Endothelial cell of hepatic sinusoid (primary cell): Measurements from ENCODE around the gene EEIG2.
"Not testable (repeated sequence)": the region's sequence is repeated elsewhere in the genome, so short reads cannot be mapped to it uniquely, and the experiment has no call there.

ENCODE experiments used
- in situ Hi-C: cut with HindIII; loops from 2 replicates; pipeline ENCODE4 v1.10.0; 2017; ENCODE audit warnings: low sequenced_read_pairs

Gene EEIG2

GRCh38 chr1:108541861-108542260 is 18.0 kb upstream of the EEIG2 start:
- in situ Hi-C loops = no loop called here

- in situ Hi-C loops = not testable (repeated sequence)
Observed at GRCh38 chr1:108547493-108547892, 12.4 kb upstream of the EEIG2 start.

GRCh38 chr1:108551137-108551862 is 8.6 kb upstream of the EEIG2 start:
- in situ Hi-C loops = no loop called here

DNA sequence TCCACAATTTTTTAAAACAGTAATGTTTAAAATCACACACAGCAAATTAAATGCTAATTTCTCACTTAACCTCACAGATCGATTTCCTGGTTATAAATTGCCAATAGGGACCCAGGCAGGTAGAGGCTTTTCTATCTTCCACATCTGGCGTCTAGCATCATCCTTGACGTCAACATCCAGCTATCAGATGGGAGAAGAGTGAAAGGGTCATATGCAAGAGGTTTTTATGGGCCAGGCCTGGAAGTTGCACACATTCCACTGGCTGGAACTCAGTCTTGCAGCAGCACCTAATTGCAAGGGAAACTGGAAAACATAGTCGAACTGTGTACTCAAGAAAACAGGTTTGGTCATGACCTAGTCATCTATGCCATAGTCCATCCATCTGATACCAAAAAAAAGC is 6.0 kb upstream of the EEIG2 start:
- in situ Hi-C loops = no loop called here

DNA sequence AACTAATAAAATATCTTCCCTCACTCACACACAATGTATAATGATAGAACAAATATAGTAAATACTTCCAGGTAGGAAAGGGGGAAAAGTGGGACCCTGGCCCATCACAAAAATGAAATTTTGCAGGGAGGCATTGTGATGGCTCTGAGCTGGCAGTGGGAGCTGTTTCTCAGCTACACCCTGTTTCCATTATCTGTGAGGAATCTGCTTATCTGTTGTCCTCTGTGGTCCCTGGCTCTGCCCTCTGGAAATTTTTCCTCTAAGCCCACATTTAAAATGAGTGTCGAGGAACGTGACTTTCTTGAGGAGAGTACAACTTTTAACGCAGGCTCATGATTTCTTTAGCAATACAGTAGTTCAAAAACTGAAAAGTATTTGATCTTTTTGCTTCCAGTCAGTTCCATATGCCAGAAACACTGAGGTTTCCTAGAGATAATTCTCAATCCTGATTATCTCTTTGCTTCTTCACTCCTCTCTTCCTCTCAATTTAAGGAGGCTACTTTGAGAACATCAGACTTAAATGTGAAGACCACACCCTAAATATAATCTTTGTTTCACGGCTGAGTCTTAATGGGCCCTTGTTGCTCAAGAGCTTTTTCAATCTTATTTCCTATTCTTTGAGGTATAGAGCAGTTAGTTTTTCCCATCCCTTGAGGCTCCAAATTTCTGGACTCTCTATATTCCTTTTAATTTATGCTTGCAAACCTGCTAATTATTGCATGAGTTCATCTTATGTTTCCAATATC is 5.0 kb upstream of the EEIG2 start:
- in situ Hi-C loops = loop anchor here (5.0 kb wide), 1 partner anchor 57 kb away; no protein-coding TSS in a partner anchor

DNA sequence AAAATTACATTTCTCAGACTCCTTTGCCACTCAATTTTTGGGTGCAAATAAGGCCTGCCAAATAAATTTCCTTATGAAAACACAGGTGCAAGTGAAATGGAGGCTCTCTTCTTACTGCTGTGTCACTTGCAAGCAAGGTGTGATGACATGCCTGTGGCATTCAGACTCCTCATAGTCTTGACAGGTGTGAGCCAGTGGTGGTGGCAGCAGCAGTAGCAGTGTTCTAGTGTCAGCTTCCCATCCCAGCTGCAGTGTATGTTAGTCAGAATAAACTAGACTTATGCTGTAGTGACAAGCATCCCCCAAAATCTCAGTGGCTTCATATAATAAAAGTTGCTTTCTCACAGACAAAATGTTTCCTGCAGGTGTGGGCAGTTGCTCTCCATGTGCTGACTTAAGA is 3.8 kb upstream of the EEIG2 start:
- in situ Hi-C loops = loop anchor here (5.0 kb wide), 1 partner anchor 56 kb away; no protein-coding TSS in a partner anchor

DNA sequence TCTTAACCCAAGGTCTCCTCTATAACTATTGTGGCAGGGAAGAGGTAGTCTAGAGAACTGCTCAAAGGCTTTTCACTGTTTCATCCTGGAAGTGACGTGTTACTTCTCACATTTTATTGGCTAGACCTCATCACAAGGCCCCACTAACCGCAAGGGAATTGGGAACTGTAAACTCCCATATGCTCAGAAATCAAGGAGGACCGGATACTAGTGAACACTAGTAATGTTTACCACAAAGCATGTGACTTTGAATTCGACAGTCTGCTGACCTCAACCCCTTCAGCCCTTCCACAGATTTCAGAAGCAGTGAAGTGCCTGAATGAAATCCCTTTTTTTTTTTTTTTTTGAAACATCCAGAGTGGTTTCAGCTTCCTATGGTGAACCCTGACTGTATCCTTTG is 3.4 kb upstream of the EEIG2 start:
- in situ Hi-C loops = loop anchor here (5.0 kb wide), 1 partner anchor 56 kb away; no protein-coding TSS in a partner anchor

GRCh38 chr1:108557296-108557695 is 2.6 kb upstream of the EEIG2 start:
- in situ Hi-C loops = loop anchor here (5.0 kb wide), 1 partner anchor 55 kb away; no protein-coding TSS in a partner anchor

DNA sequence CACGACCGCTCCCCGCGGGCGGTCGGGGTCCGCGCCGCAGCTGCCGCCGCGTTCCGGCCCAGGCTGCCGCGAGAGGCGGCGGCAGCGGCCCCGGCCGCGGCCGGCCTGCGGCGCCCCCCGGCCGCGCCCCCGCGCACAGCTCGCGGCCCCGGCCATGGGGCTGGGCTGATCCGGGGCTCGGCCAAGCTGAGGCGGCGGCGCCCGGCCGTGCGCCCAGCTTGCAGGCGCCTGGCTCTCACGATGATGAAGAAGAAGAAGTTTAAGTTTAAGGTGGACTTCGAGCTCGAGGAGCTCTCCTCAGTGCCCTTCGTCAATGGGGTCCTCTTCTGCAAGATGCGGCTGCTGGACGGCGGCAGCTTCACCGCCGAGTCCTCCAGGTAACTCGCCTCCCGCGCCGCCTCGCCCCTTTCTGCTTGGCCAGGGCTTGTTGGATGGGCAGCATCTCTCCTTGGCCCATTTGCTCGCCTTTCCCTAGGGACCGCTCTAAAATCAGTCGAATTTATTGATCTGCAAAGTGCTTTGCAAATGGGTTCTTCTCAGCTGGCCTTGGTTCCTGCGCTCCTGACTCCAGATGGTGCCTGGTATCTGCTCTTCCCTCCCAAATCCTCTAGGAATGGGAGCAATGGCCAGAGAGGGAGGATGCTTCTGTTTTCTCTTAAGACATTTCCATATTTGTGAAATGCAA is 431 bp downstream of the EEIG2 start:
- in situ Hi-C loops = no loop called here

DNA sequence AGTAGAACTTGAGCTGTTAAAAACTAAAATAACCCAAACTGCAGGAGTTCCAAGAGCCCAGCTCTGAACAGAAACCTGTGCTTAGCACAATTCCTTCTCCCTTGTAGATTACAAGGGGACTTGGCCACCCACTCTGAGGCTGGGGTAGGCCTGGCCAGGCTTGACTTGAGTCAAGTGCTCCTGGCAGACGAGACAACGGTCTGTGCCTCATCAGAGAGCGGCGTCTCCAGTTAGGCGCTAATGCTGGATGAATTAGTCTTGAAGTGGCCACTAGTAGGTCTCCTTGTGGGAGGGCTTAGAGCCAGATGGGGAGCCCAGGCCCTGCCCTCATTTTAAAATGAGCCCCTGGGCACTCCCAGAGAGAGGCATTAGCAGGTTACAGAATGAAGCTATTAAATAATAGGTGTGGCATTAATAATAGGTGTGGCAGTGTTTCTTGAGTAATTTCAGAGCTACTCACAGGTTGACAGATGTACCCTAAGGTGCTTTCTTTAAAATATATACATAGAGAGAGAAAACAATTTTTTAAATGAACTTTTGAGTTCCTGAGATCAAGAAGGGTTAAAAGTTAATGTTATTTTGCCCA is 1.1 kb downstream of the EEIG2 start:
- in situ Hi-C loops = no loop called here

DNA sequence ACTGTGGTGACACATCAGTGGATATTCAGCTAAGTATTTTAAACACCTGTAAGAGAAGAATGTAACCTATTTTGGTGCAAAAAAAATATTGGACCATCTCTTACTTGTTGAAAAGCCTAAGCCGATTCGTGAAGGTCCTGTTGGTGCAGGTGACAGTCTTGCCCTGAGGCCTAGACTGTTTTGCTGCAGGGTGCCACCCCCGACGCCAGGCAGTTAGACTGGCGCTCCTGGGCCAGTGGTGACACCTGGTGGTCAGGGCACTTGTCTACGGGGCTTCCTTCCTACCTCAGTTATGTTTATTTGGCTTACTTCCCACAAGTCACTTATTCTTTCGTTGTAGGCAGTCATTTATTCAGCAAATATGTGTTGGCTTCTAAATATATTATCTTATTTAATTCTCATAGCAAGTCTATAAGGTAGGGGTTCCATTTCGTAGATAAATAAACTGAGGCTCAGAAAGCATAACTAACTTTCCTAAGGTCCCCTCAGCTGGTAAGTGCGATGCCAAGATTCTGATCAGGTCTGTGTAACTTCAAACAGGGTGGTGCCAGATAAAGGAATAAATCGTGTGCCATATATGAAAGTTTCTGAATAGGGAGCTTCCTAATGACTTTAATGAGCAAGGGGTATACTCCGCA is 1.9 kb downstream of the EEIG2 start:
- in situ Hi-C loops = no loop called here

DNA sequence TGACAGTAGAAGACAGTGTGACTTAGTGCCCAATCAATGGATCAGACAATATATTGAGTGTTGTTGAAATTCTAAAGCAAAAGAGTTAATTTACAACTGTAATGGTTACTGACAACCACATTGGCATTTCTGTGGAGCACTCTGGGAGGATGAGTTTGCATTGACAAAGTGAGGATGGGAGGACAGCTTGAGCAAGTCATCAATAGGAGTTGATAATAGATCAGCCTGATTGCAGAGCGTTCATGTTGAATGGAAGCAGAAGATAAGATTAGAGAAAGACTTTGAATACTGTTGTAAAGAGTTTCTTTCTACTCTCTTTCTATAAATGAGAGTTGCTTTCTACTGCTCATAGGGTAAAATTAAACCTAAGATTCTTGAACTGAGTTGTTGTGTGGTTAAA is 3.9 kb downstream of the EEIG2 start:
- in situ Hi-C loops = no loop called here

- in situ Hi-C loops = no loop called here
Observed at GRCh38 chr1:108565081-108565480, 5.2 kb downstream of the EEIG2 start.

DNA sequence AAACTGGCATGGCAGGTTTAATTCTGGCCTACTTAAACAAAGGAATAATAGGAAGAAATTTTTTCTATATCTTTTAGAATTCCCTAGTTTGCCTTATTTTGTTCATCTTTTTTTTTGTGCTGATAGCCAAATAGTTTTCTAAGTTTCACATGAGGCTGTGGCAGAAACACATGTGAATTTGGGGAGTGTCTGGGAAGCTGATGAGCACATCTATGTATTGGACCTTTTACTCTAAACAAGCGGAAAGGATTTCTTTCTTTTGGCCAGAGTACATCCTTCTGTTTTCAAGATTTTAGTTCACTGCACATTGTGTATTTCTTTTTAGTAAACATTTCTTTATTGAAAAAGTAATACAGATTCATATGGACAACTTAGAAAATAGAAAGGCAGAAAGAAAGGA is 5.6 kb downstream of the EEIG2 start:
- in situ Hi-C loops = no loop called here

DNA sequence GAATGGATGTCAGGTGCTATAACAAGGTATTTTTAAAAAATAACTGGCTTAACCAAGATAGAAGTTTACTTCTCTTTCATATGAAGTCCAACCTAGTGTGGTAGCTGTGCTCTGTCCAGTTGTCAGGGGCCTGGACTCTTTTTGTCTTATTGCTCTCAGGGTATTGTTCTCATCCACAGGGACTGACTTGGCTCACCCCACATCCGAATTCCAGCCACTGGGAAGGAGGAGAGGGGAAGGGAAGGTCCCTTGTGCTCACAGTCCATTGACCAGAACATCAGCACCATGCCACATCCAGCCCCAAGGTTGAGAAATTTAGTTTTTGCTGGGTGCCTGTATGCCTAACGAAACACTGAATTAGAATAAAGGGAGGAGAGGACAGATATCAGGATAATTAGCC is 8.7 kb downstream of the EEIG2 start:
- in situ Hi-C loops = no loop called here

DNA sequence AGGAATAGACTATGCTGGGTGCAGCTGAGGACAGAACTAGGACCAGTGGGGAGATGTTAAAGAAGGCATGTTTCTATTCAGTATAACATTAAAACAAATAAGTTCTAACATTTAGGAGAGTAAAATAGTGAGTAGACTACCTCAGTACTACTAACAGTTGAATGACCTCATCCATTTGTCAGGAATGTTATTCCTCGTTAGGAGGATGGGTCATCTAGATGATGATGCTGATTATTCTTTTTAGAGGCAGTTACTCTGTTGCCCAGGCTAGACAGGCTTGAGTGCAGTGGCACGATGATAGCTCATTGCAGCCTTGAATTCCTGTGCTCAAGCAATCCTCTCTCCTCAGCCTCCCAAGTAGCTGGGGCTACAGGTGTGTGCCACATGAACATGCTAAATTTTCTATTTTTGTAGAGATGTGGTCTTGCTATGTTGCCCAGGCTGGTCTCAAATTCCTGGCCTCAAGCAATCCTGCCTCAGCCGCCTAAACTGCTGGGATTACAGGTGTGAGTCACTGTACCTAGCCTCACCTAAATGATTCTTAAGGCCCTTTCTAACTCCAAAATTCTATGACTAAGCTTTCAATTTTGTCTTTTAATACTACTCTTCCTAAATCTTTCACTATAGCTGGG is 9.3 kb downstream of the EEIG2 start:
- in situ Hi-C loops = no loop called here

DNA sequence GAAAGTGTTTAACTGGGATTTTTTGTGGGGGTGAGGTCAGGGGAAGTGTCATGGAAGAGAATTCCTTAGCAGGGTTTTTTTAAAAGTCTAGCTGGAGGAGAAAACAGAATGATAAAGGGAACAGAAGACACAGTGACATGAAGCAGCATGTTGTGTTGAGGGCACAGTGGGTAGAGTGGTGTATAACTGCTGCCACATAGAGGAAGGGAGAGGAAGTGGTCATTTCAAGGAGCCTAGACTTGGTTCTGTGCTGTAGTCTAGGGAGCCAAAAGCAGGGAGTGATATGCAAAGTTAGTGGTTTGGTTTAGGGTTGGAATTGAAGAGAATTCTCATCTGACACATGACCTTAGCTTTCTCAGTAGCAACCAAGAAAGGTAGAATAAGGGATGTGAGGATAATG is 10.2 kb downstream of the EEIG2 start:
- in situ Hi-C loops = loop anchor here (5.0 kb wide), 1 partner anchor 77 kb away; no protein-coding TSS in a partner anchor

- in situ Hi-C loops = loop anchor here (5.0 kb wide), 1 partner anchor 76 kb away; no protein-coding TSS in a partner anchor
Observed at GRCh38 chr1:108570998-108571401, 11.1 kb downstream of the EEIG2 start.

DNA sequence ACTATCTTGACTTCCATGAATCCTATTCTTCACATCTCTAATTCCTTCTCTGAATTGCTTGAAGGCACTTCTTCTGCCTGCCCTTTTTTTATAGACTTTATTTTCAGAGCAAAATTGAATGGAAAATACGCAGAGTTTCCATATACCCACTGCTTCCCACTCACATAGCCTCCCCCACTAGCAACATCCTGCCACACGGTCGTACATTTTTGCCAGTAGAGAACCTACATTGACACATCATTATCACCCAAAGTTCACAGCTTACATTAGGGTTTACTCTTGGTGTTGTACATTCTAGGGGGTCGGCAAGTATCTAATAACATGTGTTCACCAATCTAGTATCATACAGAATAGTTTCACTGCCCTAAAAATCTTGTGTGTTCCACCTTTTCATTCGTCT is 12.3 kb downstream of the EEIG2 start:
- in situ Hi-C loops = loop anchor here (5.0 kb wide), 1 partner anchor 75 kb away; no protein-coding TSS in a partner anchor

GRCh38 chr1:108573183-108573582 is 13.3 kb downstream of the EEIG2 start:
- in situ Hi-C loops = loop anchor here (5.0 kb wide), 1 partner anchor 74 kb away; no protein-coding TSS in a partner anchor
